GM23338 (cell line): ENCODE data around the gene MMP1. TPM values are rescaled to one million over a fixed set of nuclear protein-coding genes. Genes with fewer than 3 reads are reported as not detected.
A peak's percentile ranks its signal among the peaks of the same experiment; 100 is the strongest.

Experiments
- ATAC-seq: fragments of 200-7000 bp; cut with Tn5 transposase; 3 replicates; pipeline ENCODE4 v1.9.1; 2020
- DNase-seq: peaks from one replicate; pipeline ENCODE4 v3.0.0-alpha.2; 2015; ENCODE audit warnings: low spot score
- H2AFZ ChIP-seq: fragments of 200-600 bp; sonication (generic); 2 replicates; pipeline ENCODE4 v1.8.0; 2016; ENCODE audit warnings: antibody characterized with exemption, mild to moderate bottlenecking, moderate library complexity
- H3F3A ChIP-seq: fragments of 200-600 bp; sonication (generic); replicated peaks from 2 replicates; pipeline ENCODE4 v1.8.0; 2017; ENCODE audit warnings: antibody characterized with exemption, mixed run types, low read depth
- H3K27ac ChIP-seq: fragments of 200-600 bp; sonication (generic); 2 replicates; pipeline ENCODE4 v1.6.1; 2016; ENCODE audit warnings: low read depth
- H3K27me3 ChIP-seq: fragments of 200-600 bp; sonication (generic); 2 replicates; pipeline ENCODE4 v1.8.0; 2016; ENCODE audit warnings: mild to moderate bottlenecking, mixed run types, moderate library complexity; ENCODE audit not compliant: insufficient read depth
- H3K36me3 ChIP-seq: fragments of 200-600 bp; sonication (generic); 2 replicates; pipeline ENCODE4 v1.8.0; 2016; ENCODE audit warnings: mild to moderate bottlenecking; ENCODE audit not compliant: insufficient read depth
- H3K4me1 ChIP-seq: fragments of 200-600 bp; sonication (generic); 2 replicates; pipeline ENCODE4 v1.8.0; 2016; ENCODE audit warnings: mild to moderate bottlenecking, moderate library complexity; ENCODE audit not compliant: insufficient read depth
- H3K4me2 ChIP-seq: fragments of 200-600 bp; sonication (generic); 2 replicates; pipeline ENCODE4 v1.7.1; 2017; ENCODE audit warnings: mixed run types
- H3K4me3 ChIP-seq: fragments of 200-600 bp; sonication (generic); 2 replicates; pipeline ENCODE4 v1.6.1; 2016; ENCODE audit warnings: mixed run types
- H3K79me2 ChIP-seq: fragments of 200-600 bp; sonication (generic); replicated peaks from 2 replicates; pipeline ENCODE4 v1.8.0; 2017; ENCODE audit warnings: mild to moderate bottlenecking; ENCODE audit not compliant: insufficient read depth
- H3K9me2 ChIP-seq: fragments of 200-600 bp; sonication (generic); 2 replicates; pipeline ENCODE4 v1.8.0; 2017; ENCODE audit not compliant: insufficient read depth
- H4K20me1 ChIP-seq: fragments of 200-600 bp; sonication (generic); replicated peaks from 2 replicates; pipeline ENCODE4 v1.8.0; 2017; ENCODE audit warnings: mild to moderate bottlenecking; ENCODE audit not compliant: insufficient read depth
- H3K27ac Mint-ChIP-seq: 2 replicates; pipeline ENCODE4 v1.8.0; 2020; ENCODE audit warnings: inconsistent platforms, mild to moderate bottlenecking, moderate library complexity, mixed read lengths
- H3K27me3 Mint-ChIP-seq: 3 replicates; pipeline ENCODE4 v1.8.0; 2022; ENCODE audit warnings: low read depth, mild to moderate bottlenecking, moderate library complexity, mixed read lengths, inconsistent platforms; ENCODE audit not compliant: insufficient read depth, poor library complexity
- H3K36me3 Mint-ChIP-seq: 3 replicates; pipeline ENCODE4 v1.8.0; 2021; ENCODE audit warnings: low read depth, mild to moderate bottlenecking, inconsistent platforms, moderate library complexity, mixed read lengths
- H3K4me1 Mint-ChIP-seq: 3 replicates; pipeline ENCODE4 v1.8.0; 2020; ENCODE audit warnings: mild to moderate bottlenecking, inconsistent platforms, mixed read lengths
- H3K4me3 Mint-ChIP-seq: 3 replicates; pipeline ENCODE4 v1.8.0; 2021; ENCODE audit warnings: moderate library complexity, mild to moderate bottlenecking, inconsistent platforms, mixed read lengths
- H3K9me3 Mint-ChIP-seq: 3 replicates; pipeline ENCODE4 v1.8.0; 2020; ENCODE audit warnings: moderate library complexity, mild to moderate bottlenecking, inconsistent platforms, mixed read lengths
- CREB1 ChIP-seq: fragments of 250-450 bp; sonication (Bioruptor Pico); IDR thresholded peaks from 2 replicates; pipeline ENCODE4 v1.5.0; 2020; ENCODE audit warnings: low read depth, mild to moderate bottlenecking, moderate library complexity
- EZH2 ChIP-seq: fragments of 200-600 bp; sonication (generic); IDR thresholded peaks from one replicate; pipeline ENCODE4 v1.8.0; 2017; ENCODE audit warnings: antibody characterized with exemption, mild to moderate bottlenecking, low read depth; ENCODE audit not compliant: unreplicated experiment
- JUNB ChIP-seq: IDR thresholded peaks from one replicate; pipeline ENCODE4 v1.6.1; 2016; ENCODE audit warnings: antibody characterized with exemption; ENCODE audit not compliant: unreplicated experiment
- NANOG ChIP-seq: IDR thresholded peaks from 2 replicates; pipeline ENCODE4 v1.6.1; 2016; ENCODE audit warnings: antibody characterized with exemption, borderline replicate concordance
- ZNF114 ChIP-seq: fragments of 250-450 bp; sonication (Bioruptor Pico); IDR thresholded peaks from 2 replicates; pipeline ENCODE4 v1.5.0; 2020; ENCODE audit warnings: mild to moderate bottlenecking, moderate library complexity
- ZNF331 ChIP-seq: fragments of 250-450 bp; sonication (Bioruptor Pico); IDR thresholded peaks from 2 replicates; pipeline ENCODE4 v1.5.0; 2020; ENCODE audit warnings: low read depth, mild to moderate bottlenecking, moderate library complexity
- polyA plus RNA-seq: library from polyadenylated mRNA; unstranded; fragments of >200 nt; fragmentation: Nextera tagmentation; extraction: Ambion mirVana; gene quantifications from 2 replicates; pipeline ENCODE4 v1.2.1, GENCODE V29; 2016
- total RNA-seq: library from RNA; depleted of rRNA; stranded (reverse); fragments of >200 nt; shearing (Covaris generic); gene quantifications from 2 replicates; pipeline ENCODE4 v1.2.3, GENCODE V29; 2014
- TF ChIP-seq, protein P1 (sequence below): IDR thresholded peaks from 2 replicates; pipeline ENCODE4 v1.6.1; 2016; ENCODE audit warnings: antibody characterized with exemption
- TF ChIP-seq, protein P2 (sequence below): fragments of 250-450 bp; sonication (Bioruptor Pico); IDR thresholded peaks from 2 replicates; pipeline ENCODE4 v1.5.0; 2020; ENCODE audit warnings: mild to moderate bottlenecking, moderate library complexity
- TF ChIP-seq, protein P3 (sequence below), 2 experiments: fragments of 200-600 bp in 1 of 2; sonication (generic) in 1 of 2; conservative IDR thresholded peaks; 2 replicates each; pipeline versions ENCODE4 v1.5.1 to v1.6.1; 2016 to 2017; ENCODE audit warnings: antibody characterized with exemption in 2 of 2, low read depth in 2 of 2, mild to moderate bottlenecking in 2 of 2, moderate library complexity in 1 of 2

MMP1 gene
- total and polyA plus RNA-seq, 2 experiments from 2014 or later = not detected

DNA sequence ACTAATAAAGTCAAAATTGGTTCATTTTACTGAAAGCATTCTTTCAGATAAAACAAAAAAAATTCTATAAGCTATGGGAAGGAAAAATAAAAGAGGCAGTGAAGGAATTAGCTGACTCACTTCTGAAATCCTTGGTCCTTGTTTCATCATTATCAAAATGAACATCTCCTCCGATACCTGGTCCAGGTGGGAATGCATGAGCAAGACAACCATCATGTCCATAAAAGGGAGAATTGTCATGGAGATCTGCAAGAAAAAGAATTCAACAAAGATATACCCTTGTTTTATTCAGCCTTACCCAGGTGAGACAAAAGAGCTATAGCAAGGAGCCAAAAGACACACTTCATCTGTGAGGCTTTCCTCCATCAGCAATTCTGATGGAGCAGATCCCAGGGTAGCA, 44.7 kb downstream of the MMP1 start:
- Histone ChIP-seq H3K4me3 (no peak overlapping the region), H2AFZ (0 out of 2 replicates have a peak overlapping the region, but pooled peaks have one; percentile 64), H3K4me2 (no peak overlapping the region), H3K36me3 (no peaks in the 10 kb centered on the region), H4K20me1 (no peaks in the 10 kb centered on the region), H3K4me1 (peaks cover 32% of the 10 kb centered on the region), H3F3A (no peaks in the 10 kb centered on the region), H3K79me2 (no peaks in the 10 kb centered on the region; the same call in 1 of the 2 replicates), H3K27me3 (no peaks in the 10 kb centered on the region), H3K27ac (0 out of 2 replicates have a peak overlapping the region, but pooled peaks have one; percentile 36), H3K9me2 (no peaks in the 10 kb centered on the region)
- DNase-seq (no peak), ATAC-seq (no peak)
- H3K36me3 Mint-ChIP-seq = no peaks in the 10 kb centered on the region
- peaks cover 1% of the 10 kb centered on the region for H3K27me3 Mint-ChIP-seq
- no peak overlapping the region for H3K4me3 Mint-ChIP-seq
- H3K27ac Mint-ChIP-seq = 0 out of 2 replicates have a peak overlapping the region, but pooled peaks have one; percentile 19
- H3K9me3 Mint-ChIP-seq = peaks cover 2% of the 10 kb centered on the region; the same call in 1 of the 3 replicates
- TF ChIP-seq, protein P1, sequence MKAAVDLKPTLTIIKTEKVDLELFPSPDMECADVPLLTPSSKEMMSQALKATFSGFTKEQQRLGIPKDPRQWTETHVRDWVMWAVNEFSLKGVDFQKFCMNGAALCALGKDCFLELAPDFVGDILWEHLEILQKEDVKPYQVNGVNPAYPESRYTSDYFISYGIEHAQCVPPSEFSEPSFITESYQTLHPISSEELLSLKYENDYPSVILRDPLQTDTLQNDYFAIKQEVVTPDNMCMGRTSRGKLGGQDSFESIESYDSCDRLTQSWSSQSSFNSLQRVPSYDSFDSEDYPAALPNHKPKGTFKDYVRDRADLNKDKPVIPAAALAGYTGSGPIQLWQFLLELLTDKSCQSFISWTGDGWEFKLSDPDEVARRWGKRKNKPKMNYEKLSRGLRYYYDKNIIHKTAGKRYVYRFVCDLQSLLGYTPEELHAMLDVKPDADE = no peak
- TF ChIP-seq, protein P2, sequence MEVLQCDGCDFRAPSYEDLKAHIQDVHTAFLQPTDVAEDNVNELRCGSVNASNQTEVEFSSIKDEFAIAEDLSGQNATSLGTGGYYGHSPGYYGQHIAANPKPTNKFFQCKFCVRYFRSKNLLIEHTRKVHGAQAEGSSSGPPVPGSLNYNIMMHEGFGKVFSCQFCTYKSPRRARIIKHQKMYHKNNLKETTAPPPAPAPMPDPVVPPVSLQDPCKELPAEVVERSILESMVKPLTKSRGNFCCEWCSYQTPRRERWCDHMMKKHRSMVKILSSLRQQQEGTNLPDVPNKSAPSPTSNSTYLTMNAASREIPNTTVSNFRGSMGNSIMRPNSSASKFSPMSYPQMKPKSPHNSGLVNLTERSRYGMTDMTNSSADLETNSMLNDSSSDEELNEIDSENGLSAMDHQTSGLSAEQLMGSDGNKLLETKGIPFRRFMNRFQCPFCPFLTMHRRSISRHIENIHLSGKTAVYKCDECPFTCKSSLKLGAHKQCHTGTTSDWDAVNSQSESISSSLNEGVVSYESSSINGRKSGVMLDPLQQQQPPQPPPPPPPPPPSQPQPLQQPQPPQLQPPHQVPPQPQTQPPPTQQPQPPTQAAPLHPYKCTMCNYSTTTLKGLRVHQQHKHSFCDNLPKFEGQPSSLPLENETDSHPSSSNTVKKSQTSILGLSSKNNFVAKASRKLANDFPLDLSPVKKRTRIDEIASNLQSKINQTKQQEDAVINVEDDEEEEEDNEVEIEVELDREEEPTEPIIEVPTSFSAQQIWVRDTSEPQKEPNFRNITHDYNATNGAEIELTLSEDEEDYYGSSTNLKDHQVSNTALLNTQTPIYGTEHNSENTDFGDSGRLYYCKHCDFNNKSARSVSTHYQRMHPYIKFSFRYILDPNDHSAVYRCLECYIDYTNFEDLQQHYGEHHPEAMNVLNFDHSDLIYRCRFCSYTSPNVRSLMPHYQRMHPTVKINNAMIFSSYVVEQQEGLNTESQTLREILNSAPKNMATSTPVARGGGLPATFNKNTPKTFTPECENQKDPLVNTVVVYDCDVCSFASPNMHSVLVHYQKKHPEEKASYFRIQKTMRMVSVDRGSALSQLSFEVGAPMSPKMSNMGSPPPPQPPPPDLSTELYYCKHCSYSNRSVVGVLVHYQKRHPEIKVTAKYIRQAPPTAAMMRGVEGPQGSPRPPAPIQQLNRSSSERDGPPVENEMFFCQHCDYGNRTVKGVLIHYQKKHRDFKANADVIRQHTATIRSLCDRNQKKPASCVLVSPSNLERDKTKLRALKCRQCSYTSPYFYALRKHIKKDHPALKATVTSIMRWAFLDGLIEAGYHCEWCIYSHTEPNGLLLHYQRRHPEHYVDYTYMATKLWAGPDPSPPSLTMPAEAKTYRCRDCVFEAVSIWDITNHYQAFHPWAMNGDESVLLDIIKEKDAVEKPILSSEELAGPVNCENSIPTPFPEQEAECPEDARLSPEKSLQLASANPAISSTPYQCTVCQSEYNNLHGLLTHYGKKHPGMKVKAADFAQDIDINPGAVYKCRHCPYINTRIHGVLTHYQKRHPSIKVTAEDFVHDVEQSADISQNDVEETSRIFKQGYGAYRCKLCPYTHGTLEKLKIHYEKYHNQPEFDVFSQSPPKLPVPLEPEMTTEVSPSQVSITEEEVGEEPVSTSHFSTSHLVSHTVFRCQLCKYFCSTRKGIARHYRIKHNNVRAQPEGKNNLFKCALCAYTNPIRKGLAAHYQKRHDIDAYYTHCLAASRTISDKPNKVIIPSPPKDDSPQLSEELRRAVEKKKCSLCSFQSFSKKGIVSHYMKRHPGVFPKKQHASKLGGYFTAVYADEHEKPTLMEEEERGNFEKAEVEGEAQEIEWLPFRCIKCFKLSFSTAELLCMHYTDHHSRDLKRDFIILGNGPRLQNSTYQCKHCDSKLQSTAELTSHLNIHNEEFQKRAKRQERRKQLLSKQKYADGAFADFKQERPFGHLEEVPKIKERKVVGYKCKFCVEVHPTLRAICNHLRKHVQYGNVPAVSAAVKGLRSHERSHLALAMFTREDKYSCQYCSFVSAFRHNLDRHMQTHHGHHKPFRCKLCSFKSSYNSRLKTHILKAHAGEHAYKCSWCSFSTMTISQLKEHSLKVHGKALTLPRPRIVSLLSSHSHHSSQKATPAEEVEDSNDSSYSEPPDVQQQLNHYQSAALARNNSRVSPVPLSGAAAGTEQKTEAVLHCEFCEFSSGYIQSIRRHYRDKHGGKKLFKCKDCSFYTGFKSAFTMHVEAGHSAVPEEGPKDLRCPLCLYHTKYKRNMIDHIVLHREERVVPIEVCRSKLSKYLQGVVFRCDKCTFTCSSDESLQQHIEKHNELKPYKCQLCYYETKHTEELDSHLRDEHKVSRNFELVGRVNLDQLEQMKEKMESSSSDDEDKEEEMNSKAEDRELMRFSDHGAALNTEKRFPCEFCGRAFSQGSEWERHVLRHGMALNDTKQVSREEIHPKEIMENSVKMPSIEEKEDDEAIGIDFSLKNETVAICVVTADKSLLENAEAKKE (CRISPR knock-in tag) = no peak
- no peak for TF ChIP-seq CREB1
- TF ChIP-seq ZNF114 (CRISPR knock-in tag) = no peak
- H3K4me1 Mint-ChIP-seq = peaks cover 20% of the 10 kb centered on the region

DNA sequence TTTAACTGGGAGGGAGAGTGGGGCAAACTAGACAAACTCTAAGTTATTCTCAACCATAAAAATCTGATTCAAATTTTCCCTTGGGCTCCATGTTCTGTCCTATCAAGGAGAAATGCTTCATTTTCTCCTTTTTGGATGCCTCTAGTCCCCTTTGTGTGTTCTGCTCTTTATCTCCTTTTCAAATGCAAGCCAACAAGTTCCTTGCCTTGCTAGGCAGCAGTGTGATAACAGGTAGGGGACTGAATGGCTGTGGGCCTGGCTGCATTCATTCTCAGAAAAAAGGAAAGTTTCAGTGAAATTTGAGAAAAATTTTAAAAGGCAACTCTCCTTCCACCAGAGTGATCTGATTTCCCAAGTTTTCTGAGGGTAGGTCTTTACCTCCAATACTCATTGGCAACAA, 46.3 kb downstream of the MMP1 start:
- Histone ChIP-seq H2AFZ (peak overlapping the region; percentile 16; the same call in 1 of the 2 replicates), H3K27me3 (no peaks in the 10 kb centered on the region), H3F3A (no peaks in the 10 kb centered on the region), H3K27ac (peak overlapping the region; percentile 24; the same call in 1 of the 2 replicates), H3K4me2 (peak overlapping the region; percentile 30; the same call in 1 of the 2 replicates), H3K79me2 (no peaks in the 10 kb centered on the region; the same call in 1 of the 2 replicates), H3K36me3 (no peaks in the 10 kb centered on the region), H3K4me3 (no peak overlapping the region), H3K9me2 (no peaks in the 10 kb centered on the region), H3K4me1 (peaks cover 35% of the 10 kb centered on the region), H4K20me1 (no peaks in the 10 kb centered on the region)
- Mint-ChIP-seq H3K4me3 (no peak overlapping the region), H3K4me1 (peaks cover 24% of the 10 kb centered on the region), H3K36me3 (peaks cover 6% of the 10 kb centered on the region; the same call in 1 of the 3 replicates), H3K9me3 (peaks cover 10% of the 10 kb centered on the region), H3K27ac (peak overlapping the region; percentile 76), H3K27me3 (peaks cover 1% of the 10 kb centered on the region)
- ATAC-seq (peak; percentile 93), DNase-seq (peak; percentile 43)
- TF ChIP-seq ZNF331 (CRISPR knock-in tag) (no peak), EZH2 (no peak), NANOG (no peak), JUNB (no peak)
- TF ChIP-seq, protein P3, sequence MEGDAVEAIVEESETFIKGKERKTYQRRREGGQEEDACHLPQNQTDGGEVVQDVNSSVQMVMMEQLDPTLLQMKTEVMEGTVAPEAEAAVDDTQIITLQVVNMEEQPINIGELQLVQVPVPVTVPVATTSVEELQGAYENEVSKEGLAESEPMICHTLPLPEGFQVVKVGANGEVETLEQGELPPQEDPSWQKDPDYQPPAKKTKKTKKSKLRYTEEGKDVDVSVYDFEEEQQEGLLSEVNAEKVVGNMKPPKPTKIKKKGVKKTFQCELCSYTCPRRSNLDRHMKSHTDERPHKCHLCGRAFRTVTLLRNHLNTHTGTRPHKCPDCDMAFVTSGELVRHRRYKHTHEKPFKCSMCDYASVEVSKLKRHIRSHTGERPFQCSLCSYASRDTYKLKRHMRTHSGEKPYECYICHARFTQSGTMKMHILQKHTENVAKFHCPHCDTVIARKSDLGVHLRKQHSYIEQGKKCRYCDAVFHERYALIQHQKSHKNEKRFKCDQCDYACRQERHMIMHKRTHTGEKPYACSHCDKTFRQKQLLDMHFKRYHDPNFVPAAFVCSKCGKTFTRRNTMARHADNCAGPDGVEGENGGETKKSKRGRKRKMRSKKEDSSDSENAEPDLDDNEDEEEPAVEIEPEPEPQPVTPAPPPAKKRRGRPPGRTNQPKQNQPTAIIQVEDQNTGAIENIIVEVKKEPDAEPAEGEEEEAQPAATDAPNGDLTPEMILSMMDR (conservative IDR thresholded peaks at IDR 0.05; ENCODE audit: low read depth in 2 of 2) = no peak
